H1 (cell line): ENCODE data around the gene MGAT5. TPM values are rescaled to one million over a fixed set of nuclear protein-coding genes. Genes with fewer than 3 reads are reported as not detected.

Experiments used
- CTCF ChIA-PET: fragments of 300-600 bp; sonication (Branson Sonifier 250); formaldehyde crosslinking; loops from one replicate; lab custom pipeline; 2021; ENCODE audit not compliant: partially characterized antibody; lab: Charles Lee
- POLR2A ChIA-PET: fragments of 300-600 bp; sonication (Branson Sonifier 250); formaldehyde crosslinking; loops from one replicate; lab custom pipeline; 2021; ENCODE audit warnings: inconsistent platforms; ENCODE audit not compliant: partially characterized antibody; lab: Charles Lee
- DNase-seq, 2 experiments: peaks; one replicate each; pipeline versions ENCODE4 v3.0.0 to v3.0.0-alpha.2; 2010 to 2022; ENCODE audit warnings: low spot score in 2 of 2, low read depth in 1 of 2, mixed read lengths in 1 of 2
- FAIRE-seq: peaks from 2 replicates; lab custom pipeline; 2011; peaks lifted over from hg19 to GRCh38; lab: Jason Lieb, UNC
- H2AFZ ChIP-seq: 2 replicates; pipeline ENCODE4 v1.8.1; 2012; ENCODE audit warnings: low read length, inconsistent platforms
- H2AK5ac ChIP-seq: 2 replicates; pipeline ENCODE4 v1.6.1; 2013; ENCODE audit warnings: low read depth, low read length
- H2BK120ac ChIP-seq: replicated peaks from 2 replicates; pipeline ENCODE3; 2013; ENCODE audit warnings: low read depth, low read length, inconsistent platforms
- H2BK12ac ChIP-seq: 2 replicates; pipeline ENCODE4 v1.6.1; 2013; ENCODE audit warnings: low read depth, low read length
- H2BK15ac ChIP-seq: 2 replicates; pipeline ENCODE4 v1.6.1; 2013; ENCODE audit warnings: low read length
- H2BK20ac ChIP-seq: 2 replicates; pipeline ENCODE4 v1.6.1; 2013; ENCODE audit warnings: low read length
- H2BK5ac ChIP-seq: 2 replicates; pipeline ENCODE4 v1.6.1; 2013; ENCODE audit warnings: low read depth, low read length
- H3K14ac ChIP-seq: 2 replicates; pipeline ENCODE4 v1.6.1; 2013; ENCODE audit warnings: inconsistent platforms; ENCODE audit not compliant: insufficient read length
- H3K18ac ChIP-seq: 2 replicates; pipeline ENCODE4 v1.6.1; 2013; ENCODE audit warnings: low read length; ENCODE audit errors: extremely low read depth
- H3K23ac ChIP-seq: 2 replicates; pipeline ENCODE4 v1.6.1; 2013; ENCODE audit warnings: inconsistent platforms; ENCODE audit not compliant: insufficient read length
- H3K23me2 ChIP-seq: 2 replicates; pipeline ENCODE4 v1.6.1; 2013; ENCODE audit warnings: low read depth, low read length
- H3K27ac ChIP-seq: 2 replicates; pipeline ENCODE4 v1.6.1; 2011; ENCODE audit warnings: low read depth, low read length, inconsistent platforms
- H3K27me3 ChIP-seq, 4 experiments: replicated peaks in 1 of 4; 1 replicate in 1 of 4; 2 replicates in 3 of 4; pipeline versions ENCODE4 v1.6.1 to v1.8.1; 2011 to 2013; ENCODE audit warnings: low read length in 3 of 4, mild to moderate bottlenecking in 3 of 4, inconsistent platforms in 2 of 4, mixed read lengths in 2 of 4, moderate library complexity in 1 of 4; ENCODE audit not compliant: control insufficient read depth in 3 of 4, insufficient read depth in 3 of 4; ENCODE audit errors: extremely low read depth in 1 of 4
- H3K36me3 ChIP-seq, 4 experiments: 2 replicates each; pipeline versions ENCODE4 v1.6.1 to v1.8.1; 2011 to 2013; ENCODE audit warnings: mild to moderate bottlenecking in 4 of 4, low read length in 3 of 4, moderate library complexity in 2 of 4, control low read depth in 1 of 4, inconsistent platforms in 1 of 4; ENCODE audit not compliant: insufficient read depth in 4 of 4, control insufficient read depth in 2 of 4
- H3K4ac ChIP-seq: replicated peaks from 2 replicates; pipeline ENCODE3; 2013; ENCODE audit warnings: low read length, low read depth, mixed read lengths, inconsistent platforms; ENCODE audit not compliant: insufficient read length
- H3K4me1 ChIP-seq, 4 experiments: replicated peaks in 1 of 4; 1 replicate in 1 of 4; 2 replicates in 3 of 4; pipeline versions ENCODE4 v1.6.1 to v1.8.1; 2011 to 2013; ENCODE audit warnings: low read length in 3 of 4, inconsistent platforms in 2 of 4, mixed read lengths in 1 of 4; ENCODE audit not compliant: insufficient read depth in 4 of 4, control insufficient read depth in 3 of 4
- H3K4me2 ChIP-seq, 2 experiments: 2 replicates each; pipeline versions ENCODE4 v1.6.1 to v1.8.1; 2011 to 2013; ENCODE audit warnings: low read depth in 2 of 2, low read length in 2 of 2, control low read depth in 1 of 2, inconsistent platforms in 1 of 2, mild to moderate bottlenecking in 1 of 2; ENCODE audit not compliant: insufficient read depth in 1 of 2
- H3K4me3 ChIP-seq, 4 experiments: fragments of 200-600, 300-600 bp in 1 of 4; sonication (generic), shearing (Covaris generic), sonication (Bioruptor Twin) in 1 of 4; 2 replicates each; pipeline versions ENCODE4 v1.5.1 to v1.8.1; 2011 to 2016; ENCODE audit warnings: low read length in 4 of 4, low read depth in 3 of 4, control low read depth in 2 of 4, inconsistent platforms in 2 of 4, mild to moderate bottlenecking in 2 of 4, mixed read lengths in 1 of 4, moderate library complexity in 1 of 4; ENCODE audit not compliant: insufficient read depth in 2 of 4; ENCODE audit errors: extremely low read depth in 1 of 4
- H3K56ac ChIP-seq: replicated peaks from 2 replicates; pipeline ENCODE3; 2013; ENCODE audit warnings: low read depth, mild to moderate bottlenecking, mixed read lengths, low read length, inconsistent platforms; ENCODE audit not compliant: insufficient read length
- H3K79me1 ChIP-seq: 2 replicates; pipeline ENCODE4 v1.6.1; 2013; ENCODE audit warnings: low read depth, low read length, control low read depth
- H3K79me2 ChIP-seq, 2 experiments: 2 replicates each; pipeline versions ENCODE4 v1.6.1 to v1.8.1; 2012 to 2013; ENCODE audit warnings: low read length in 2 of 2, mild to moderate bottlenecking in 2 of 2, inconsistent platforms in 1 of 2; ENCODE audit not compliant: insufficient read depth in 2 of 2, control insufficient read depth in 1 of 2
- H3K9ac ChIP-seq, 4 experiments: replicated peaks in 1 of 4; 1 replicate in 1 of 4; 2 replicates in 3 of 4; pipeline versions ENCODE4 v1.6.1 to v1.8.1; 2011 to 2013; ENCODE audit warnings: low read depth in 3 of 4, low read length in 3 of 4, control low read depth in 2 of 4, mild to moderate bottlenecking in 2 of 4, moderate library complexity in 2 of 4, inconsistent platforms in 1 of 4; ENCODE audit errors: extremely low read depth in 1 of 4
- H3K9me3 ChIP-seq, 2 experiments: 2 replicates each; pipeline versions ENCODE4 v1.6.1 to v1.8.1; 2012 to 2013; ENCODE audit warnings: mild to moderate bottlenecking in 2 of 2, moderate library complexity in 2 of 2, control low read depth in 1 of 2, inconsistent platforms in 1 of 2, low read depth in 1 of 2, low read length in 1 of 2, mixed read lengths in 1 of 2; ENCODE audit not compliant: insufficient read depth in 2 of 2
- H4K20me1 ChIP-seq, 2 experiments: replicated peaks in 1 of 2; 2 replicates each; pipeline versions ENCODE3 to v1.8.1; 2011 to 2013; ENCODE audit warnings: inconsistent platforms in 2 of 2, low read length in 2 of 2, mild to moderate bottlenecking in 1 of 2; ENCODE audit not compliant: insufficient read depth in 2 of 2, control insufficient read depth in 1 of 2
- H4K5ac ChIP-seq: 2 replicates; pipeline ENCODE4 v1.6.1; 2013; ENCODE audit warnings: low read length, low read depth, mixed read lengths, inconsistent platforms; ENCODE audit not compliant: insufficient read length
- H4K8ac ChIP-seq: 2 replicates; pipeline ENCODE4 v1.8.0; 2013; ENCODE audit warnings: mild to moderate bottlenecking, moderate library complexity, low read length, inconsistent platforms; ENCODE audit not compliant: insufficient read depth; ENCODE audit errors: extremely low read depth
- H4K91ac ChIP-seq: replicated peaks from 2 replicates; pipeline ENCODE3; 2013; ENCODE audit warnings: low read length, mixed read lengths, inconsistent platforms; ENCODE audit not compliant: insufficient read length
- EP300 ChIP-seq, 2 experiments: IDR thresholded peaks; 1 replicate in 1 of 2; 2 replicates in 1 of 2; pipeline ENCODE4 v1.6.1; 2011 to 2012; ENCODE audit warnings: low read depth in 2 of 2, low read length in 2 of 2, mild to moderate bottlenecking in 2 of 2, borderline replicate concordance in 1 of 2, inconsistent platforms in 1 of 2, moderate library complexity in 1 of 2
- SP1 ChIP-seq: IDR thresholded peaks from 2 replicates; pipeline ENCODE4 v1.6.1; 2011; ENCODE audit warnings: low read depth, low read length
- ZNF274 ChIP-seq: IDR thresholded peaks from 2 replicates; pipeline ENCODE4 v1.7.0; 2012; ENCODE audit warnings: low read length, borderline replicate concordance; ENCODE audit errors: extremely low read depth
- WGBS, 2 experiments: shearing (Covaris generic) in 1 of 2; methylation state at CpG; one replicate each; pipeline versions ENCODE4 v1.1.6 to v1.1.7; 2013 to 2015; ENCODE audit warnings: low lambda C conversion rate in 2 of 2, mixed read lengths in 2 of 2, inconsistent platforms in 1 of 2, low coverage in 1 of 2, missing lambda C conversion rate in 1 of 2; ENCODE audit not compliant: insufficient replicate concordance in 2 of 2, insufficient coverage in 1 of 2, insufficient read length in 1 of 2; ENCODE audit errors: extremely low coverage in 1 of 2, missing lambda C conversion rate in 1 of 2; 5-methylcytosine and 5-hydroxymethylcytosine counted together
- polyA plus RNA-seq, 7 experiments: library from polyadenylated mRNA; depleted of rRNA in 3 of 7; stranded (reverse) in 5 of 7; unstranded in 2 of 7; fragments of >200 nt in 5 of 7; fragments of 200-250 nt in 2 of 7; gene quantifications; 1 replicate in 5 of 7; 2 replicates in 1 of 7; 4 replicates in 1 of 7; pipeline versions ENCODE4 v1.2.1 to v1.2.3, GENCODE V29; 2011 to 2013; ENCODE audit warnings: missing spikeins in 2 of 7, mixed read lengths in 2 of 7
- total RNA-seq: library from RNA; stranded (reverse); fragmentation: NEBNext Ultra II Directional; extraction: Animal tissue kit (Norgen Biotek cat#: 25700); gene quantifications from 2 replicates; pipeline ENCODE4 v1.2.1, GENCODE V29; 2021

MGAT5 gene
- total and polyA plus RNA-seq, 2 of the 8 experiments (the other 6 are each of a cell fraction or from before 2014, with no cell fraction given) = 11.2 to 49.2 TPM

DNA sequence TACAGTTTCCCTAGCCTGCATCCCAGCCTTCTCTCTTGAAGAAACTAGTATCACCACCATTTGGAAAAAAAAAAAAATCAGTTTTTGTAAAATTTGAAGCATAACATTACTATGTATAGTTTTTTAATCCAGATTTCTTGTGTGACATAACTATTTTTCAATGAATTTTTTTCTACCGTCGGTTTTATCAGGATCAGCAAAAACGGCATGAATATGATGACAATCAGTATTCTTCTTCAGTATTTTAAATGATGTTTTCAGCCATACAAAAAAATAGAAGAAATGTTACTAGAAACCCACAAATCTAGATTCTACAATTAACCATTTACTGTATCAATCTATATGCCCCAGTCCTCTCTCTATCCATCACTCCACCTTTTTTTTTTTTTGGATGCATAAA, 103.9 kb downstream of the MGAT5 start:
- ChIA-PET POLR2A (no interaction called here), CTCF (interaction anchor here (0.9 kb wide), 1 partner anchor 8 kb away, joined by 3 read pairs; no protein-coding TSS in a partner anchor)
- Histone ChIP-seq H2BK120ac (no peak overlapping the region), H3K4me3 (no peak overlapping the region), H3K27ac (no peak overlapping the region), H4K8ac (no peak overlapping the region), H3K36me3 (peaks cover 0 to 6% (median 0%) of the 10 kb centered on the region in 4 experiments; a peak in 4 of 8 replicates), H3K23ac (no peak overlapping the region), H3K9me3 (no peaks in the 10 kb centered on the region), H2AK5ac (no peak overlapping the region), H3K79me1 (no peaks in the 10 kb centered on the region), H2AFZ (no peak overlapping the region), H3K18ac (no peak overlapping the region), H2BK5ac (no peak overlapping the region), H3K4me2 (no peak overlapping the region), H2BK12ac (no peak overlapping the region), H2BK20ac (no peak overlapping the region), H3K4ac (no peak overlapping the region), H4K5ac (no peak overlapping the region), H4K91ac (no peak overlapping the region), H3K23me2 (no peaks in the 10 kb centered on the region), H3K4me1 (no peaks in the 10 kb centered on the region; a peak in 1 of 7 replicates), H3K27me3 (no peaks in the 10 kb centered on the region), H3K56ac (no peak overlapping the region), H3K14ac (no peak overlapping the region), H2BK15ac (no peak overlapping the region), H4K20me1 (no peaks in the 10 kb centered on the region), H3K9ac (no peak overlapping the region), H3K79me2 (no peaks in the 10 kb centered on the region)
- DNase-seq (no peak), FAIRE-seq (no peak)
- 96% methylated on average over 3 of the region's 3 CpGs; no CpG with 5 or more reads in 1 of the 2 experiments for WGBS, 2 experiments
- no peak for TF ChIP-seq ZNF274
- TF ChIP-seq SP1 = no peak
- TF ChIP-seq EP300 (IDR thresholded peaks at IDR 0.05; ENCODE audit: borderline replicate concordance in 1 of 2, low read depth in 2 of 2, low read length in 2 of 2) = no peak
